Transverse colon (tissue), 4 donors: ENCODE measurements around the gene GUCY1B1. TPM values are rescaled to one million over a fixed set of nuclear protein-coding genes. Genes with fewer than 3 reads are reported as not detected.

Experiments used
- DNase-seq: peaks from one replicate; pipeline ENCODE4 v3.0.0-alpha.2; 2019
- H3K27ac ChIP-seq, 4 donors: fragments of 200-600 bp; sonication (generic); 2 replicates each; pipeline ENCODE4 v1.5.1; 2016 to 2018; ENCODE audit warnings: inconsistent platforms in 4 of 4
- H3K27me3 ChIP-seq: fragments of 200-600 bp; sonication (generic); 2 replicates; pipeline ENCODE4 v1.5.1; 2017; ENCODE audit warnings: inconsistent platforms
- H3K36me3 ChIP-seq, 4 donors: fragments of 200-600 bp; sonication (generic); 2 replicates each; pipeline ENCODE4 v1.5.1; 2017 to 2019; ENCODE audit warnings: inconsistent platforms in 4 of 4
- H3K4me1 ChIP-seq, 4 donors: fragments of 200-600 bp; sonication (generic); 2 replicates each; pipeline ENCODE4 v1.5.1; 2017 to 2020; ENCODE audit warnings: inconsistent platforms in 4 of 4
- H3K4me3 ChIP-seq, 4 donors: fragments of 200-600 bp; sonication (generic); 1 replicate in 1 of 4; 2 replicates in 3 of 4; pipeline versions ENCODE4 v1.5.1 to v1.6.1; 2017 to 2019; ENCODE audit warnings: inconsistent platforms in 4 of 4
- H3K9me3 ChIP-seq, 2 donors: fragments of 200-600 bp; sonication (generic); 2 replicates each; pipeline ENCODE4 v1.5.1; 2017 to 2019; ENCODE audit warnings: inconsistent platforms in 2 of 2
- EP300 ChIP-seq: sonication (generic); formaldehyde crosslinking; IDR thresholded peaks from one replicate; pipeline ENCODE4 v1.6.1; 2017; ENCODE audit warnings: antibody characterized with exemption, low read depth
- POLR2A ChIP-seq: fragments of 450-650 bp; IDR thresholded peaks from one replicate; pipeline ENCODE4 v1.6.1; 2016; ENCODE audit warnings: antibody characterized with exemption, mild to moderate bottlenecking, moderate library complexity
- POLR2AphosphoS5 ChIP-seq, 3 donors: sonication (generic); formaldehyde crosslinking; IDR thresholded peaks; one replicate each; pipeline ENCODE4 v1.6.1; 2016; ENCODE audit warnings: antibody characterized with exemption in 3 of 3
- WGBS, 2 donors: methylation state at CpG; one replicate each; pipeline ENCODE4 v1.1.5; 2018; ENCODE audit warnings: low coverage in 1 of 2; 5-methylcytosine and 5-hydroxymethylcytosine counted together
- in situ Hi-C, 4 donors: fragments of 200-750 bp; cut with MboI; loops; one replicate each; pipeline versions ENCODE4 v1.15.0 to v1.15.1; 2017; ENCODE audit warnings: low sequenced_read_pairs in 3 of 4, low pct_ligation_motif_present in 1 of 4, low pct_unique_long_range_greater_than_20kb in 1 of 4
- intact Hi-C: fragments of 100-400 bp; cut with DNase I; formaldehyde crosslinking; loops from one replicate; pipeline ENCODE4 v1.15.1; 2023; ENCODE audit warnings: low total_unique reads
- total RNA-seq, 4 donors: library from RNA; depleted of rRNA; stranded (reverse); fragments of >200 nt; gene quantifications; one replicate each; pipeline ENCODE4 v1.1.0, GENCODE V29; 2016
- TF ChIP-seq, protein P1 (sequence below), 5 experiments: fragments of 200-600 bp in 3 of 5; fragments of 450-650 bp in 2 of 5; sonication (generic) in 3 of 5; IDR thresholded peaks; 1 replicate in 2 of 5; 2 replicates in 3 of 5; pipeline ENCODE4 v1.5.1; 2016 to 2017; ENCODE audit warnings: antibody characterized with exemption in 5 of 5, inconsistent platforms in 3 of 5, mild to moderate bottlenecking in 2 of 5, moderate library complexity in 1 of 5

GUCY1B1 gene
- total RNA-seq, 4 donors from 2014 or later: 6.0 to 20.3 (median 10.6) TPM

DNA sequence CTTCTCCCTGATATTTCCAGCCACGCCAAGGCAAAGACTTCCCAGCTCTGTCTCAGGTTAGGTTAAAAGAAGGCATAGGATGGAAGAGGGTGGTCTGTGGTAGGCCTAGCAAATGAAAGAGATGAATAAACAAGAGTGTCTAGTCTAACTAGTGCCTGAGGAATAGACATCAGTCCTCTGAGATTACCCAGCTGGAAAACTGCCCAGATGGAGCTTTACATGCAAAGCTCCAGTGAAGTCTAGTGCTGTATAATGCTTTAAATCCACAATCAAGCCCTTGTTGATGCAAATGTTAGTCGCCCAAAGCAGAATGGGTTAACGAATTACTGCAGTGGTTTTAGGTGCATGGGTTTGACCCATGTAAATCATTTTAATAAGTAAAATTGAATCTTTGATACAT, 24.8 kb upstream of the GUCY1B1 start:
- no peaks in the 10 kb centered on the region for H3K27me3 ChIP-seq
- TF ChIP-seq, protein P1, sequence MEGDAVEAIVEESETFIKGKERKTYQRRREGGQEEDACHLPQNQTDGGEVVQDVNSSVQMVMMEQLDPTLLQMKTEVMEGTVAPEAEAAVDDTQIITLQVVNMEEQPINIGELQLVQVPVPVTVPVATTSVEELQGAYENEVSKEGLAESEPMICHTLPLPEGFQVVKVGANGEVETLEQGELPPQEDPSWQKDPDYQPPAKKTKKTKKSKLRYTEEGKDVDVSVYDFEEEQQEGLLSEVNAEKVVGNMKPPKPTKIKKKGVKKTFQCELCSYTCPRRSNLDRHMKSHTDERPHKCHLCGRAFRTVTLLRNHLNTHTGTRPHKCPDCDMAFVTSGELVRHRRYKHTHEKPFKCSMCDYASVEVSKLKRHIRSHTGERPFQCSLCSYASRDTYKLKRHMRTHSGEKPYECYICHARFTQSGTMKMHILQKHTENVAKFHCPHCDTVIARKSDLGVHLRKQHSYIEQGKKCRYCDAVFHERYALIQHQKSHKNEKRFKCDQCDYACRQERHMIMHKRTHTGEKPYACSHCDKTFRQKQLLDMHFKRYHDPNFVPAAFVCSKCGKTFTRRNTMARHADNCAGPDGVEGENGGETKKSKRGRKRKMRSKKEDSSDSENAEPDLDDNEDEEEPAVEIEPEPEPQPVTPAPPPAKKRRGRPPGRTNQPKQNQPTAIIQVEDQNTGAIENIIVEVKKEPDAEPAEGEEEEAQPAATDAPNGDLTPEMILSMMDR (IDR thresholded peaks at IDR 0.05): no peak
- TF ChIP-seq POLR2A (no peak), POLR2AphosphoS5 (IDR thresholded peaks at IDR 0.05) (no peak), EP300 (no peak)
- H3K9me3 ChIP-seq: no peaks in the 10 kb centered on the region
- intact Hi-C loops (no loop called here), in situ Hi-C loops (no loop called here)
- no peak overlapping the region for H3K27ac ChIP-seq
- no peaks in the 10 kb centered on the region for H3K36me3 ChIP-seq
- no peak for DNase-seq
- no peak overlapping the region for H3K4me3 ChIP-seq
- H3K4me1 ChIP-seq: no peaks in the 10 kb centered on the region
- 50 to 71% methylated on average over 1 to 3 of the region's 3 CpGs for WGBS, 2 donors

DNA sequence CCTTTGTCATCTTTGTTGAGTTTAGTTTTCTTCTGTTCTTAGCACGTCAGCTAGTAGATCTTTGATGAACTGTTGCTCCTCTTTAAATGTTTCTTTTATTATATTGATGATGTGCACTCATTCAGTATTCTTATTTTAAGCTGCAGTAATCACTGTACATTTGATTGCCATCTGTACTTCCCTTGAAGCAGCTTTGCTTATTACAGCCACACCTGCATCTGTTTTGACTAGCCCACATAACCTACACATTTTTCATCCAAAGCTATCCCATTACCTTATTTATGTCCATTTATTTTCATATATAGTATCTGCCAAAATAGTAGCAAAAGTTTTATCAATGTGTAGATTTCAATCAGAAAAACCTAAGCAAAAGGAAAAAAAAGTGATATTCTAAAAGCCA, 23.9 kb upstream of the GUCY1B1 start:
- intact Hi-C loops: no loop called here

DNA sequence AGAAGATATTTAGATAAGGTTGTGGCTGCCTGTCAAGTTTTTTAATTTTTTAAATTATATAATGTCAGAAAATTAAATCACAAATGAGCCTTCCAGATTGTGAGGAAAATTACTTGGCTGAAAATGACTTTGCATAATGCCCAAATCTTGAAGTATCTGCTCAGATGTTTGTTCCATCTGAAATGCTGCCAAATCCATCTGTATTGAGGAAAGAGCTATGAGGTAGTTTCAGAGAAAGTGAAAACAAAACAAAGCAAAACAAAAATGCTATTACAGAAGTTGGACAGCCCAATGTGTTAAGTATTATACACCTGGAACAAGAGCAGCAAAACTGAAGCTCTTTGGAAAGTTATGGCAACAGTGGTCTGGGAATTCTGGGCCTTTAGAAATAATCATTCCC, 23.3 kb upstream of the GUCY1B1 start:
- H3K4me1 ChIP-seq: no peaks in the 10 kb centered on the region

More for the DNA sequence above, 23.9 kb upstream of the GUCY1B1 start:
- H3K36me3 ChIP-seq: no peaks in the 10 kb centered on the region
- DNase-seq: no peak
- WGBS, 2 donors: 50 to 70% methylated on average over 1 of the region's 1 CpG
- in situ Hi-C loops: no loop called here
- no peaks in the 10 kb centered on the region for H3K4me1 ChIP-seq
- TF ChIP-seq, protein P1 (IDR thresholded peaks at IDR 0.05): no peak
- TF ChIP-seq EP300 (no peak), POLR2A (no peak), POLR2AphosphoS5 (IDR thresholded peaks at IDR 0.05) (no peak)
- no peaks in the 10 kb centered on the region for H3K9me3 ChIP-seq
- H3K4me3 ChIP-seq: no peak overlapping the region
- H3K27me3 ChIP-seq: no peaks in the 10 kb centered on the region
- no peak overlapping the region for H3K27ac ChIP-seq

DNA sequence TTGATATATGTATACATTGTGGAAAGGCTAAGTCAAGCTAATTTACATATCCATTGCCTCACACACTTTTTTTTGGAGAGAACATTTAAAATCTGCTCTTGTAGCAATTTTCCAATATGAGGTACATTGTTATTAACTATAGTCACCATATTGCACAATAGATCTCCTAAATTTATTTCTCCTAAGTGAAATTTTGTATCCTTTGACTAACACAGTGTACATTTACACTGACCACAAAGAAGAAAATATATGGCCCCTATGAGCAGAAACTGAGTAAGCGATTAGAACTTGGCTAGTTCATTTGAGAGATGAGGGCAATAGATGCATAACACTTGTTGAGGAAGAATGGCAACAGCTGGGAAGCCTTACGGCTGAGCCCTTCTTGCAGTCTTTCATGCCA, 20.3 kb upstream of the GUCY1B1 start:
- intact Hi-C loops (no loop called here), in situ Hi-C loops (no loop called here)
- H3K9me3 ChIP-seq: no peaks in the 10 kb centered on the region
- no peaks in the 10 kb centered on the region for H3K27me3 ChIP-seq
- no peaks in the 10 kb centered on the region for H3K36me3 ChIP-seq
- no peak overlapping the region for H3K27ac ChIP-seq
- WGBS, 2 donors: 82 to 100% methylated on average over 1 to 2 of the region's 2 CpGs
- H3K4me3 ChIP-seq: no peak overlapping the region
- no peaks in the 10 kb centered on the region for H3K4me1 ChIP-seq
- no peak for DNase-seq
- TF ChIP-seq POLR2A: no peak
- no peak for TF ChIP-seq EP300
- no peak for TF ChIP-seq POLR2AphosphoS5 (IDR thresholded peaks at IDR 0.05)
- TF ChIP-seq, protein P1 (IDR thresholded peaks at IDR 0.05): no peak

More for the DNA sequence above, 23.3 kb upstream of the GUCY1B1 start:
- no peak for DNase-seq
- TF ChIP-seq EP300: no peak
- no peak for TF ChIP-seq POLR2A
- TF ChIP-seq POLR2AphosphoS5 (IDR thresholded peaks at IDR 0.05): no peak
- TF ChIP-seq, protein P1 (IDR thresholded peaks at IDR 0.05): no peak
- in situ Hi-C loops: no loop called here
- no peak overlapping the region for H3K4me3 ChIP-seq
- H3K27ac ChIP-seq: no peak overlapping the region
- no peaks in the 10 kb centered on the region for H3K36me3 ChIP-seq
- intact Hi-C loops: no loop called here
- H3K27me3 ChIP-seq: no peaks in the 10 kb centered on the region
- no peaks in the 10 kb centered on the region for H3K9me3 ChIP-seq
